HUDEP-2 (cell line): ENCODE results near the gene MEX3C.

ENCODE experiments used
- DNase-seq, 76 experiments: peaks; one replicate each; lab custom pipeline; 2025; ENCODE audit not compliant: unreplicated experiment in 76 of 76; lab: John Stamatoyannopoulos, UW

Gene MEX3C

GRCh38 chr18:51125976-51126375 is 71.5 kb downstream of the MEX3C start:
- no peak for DNase-seq
